ENCODE data around the gene NRL. TPM values are rescaled to one million over a fixed set of nuclear protein-coding genes. Genes with fewer than 3 reads are reported as not detected.

The NRL gene
- polyA plus RNA-seq, 1 donor (not counting 4 experiments of a cell fraction or from before 2014, with no cell fraction given) = 0.29 TPM

GRCh38 chr14:24052656-24053547 lies 61.8 kb downstream of the NRL start:
- Histone ChIP-seq H3K4me3 (ENCODE audit: control insufficient read depth in 2 of 3, extremely low read depth in 1 of 3, insufficient read depth in 2 of 3, low read depth in 1 of 3, low read length in 3 of 3) (no peak overlapping the region), H3K36me3 (ENCODE audit: control insufficient read depth in 2 of 2, extremely low read depth in 1 of 2, insufficient read depth in 2 of 2, low read length in 2 of 2) (no peaks in the 10 kb centered on the region), H4K20me1 (ENCODE audit: control insufficient read depth, extremely low read depth, insufficient read depth, low read length) (no peaks in the 10 kb centered on the region), H3K79me2 (ENCODE audit: control insufficient read depth, insufficient read depth, low read length) (no peaks in the 10 kb centered on the region), H3K9ac (ENCODE audit: control insufficient read depth, extremely low read depth, insufficient read depth, low read length) (no peak overlapping the region), H3K4me1 (ENCODE audit: control insufficient read depth, extremely low read depth, insufficient read depth, low read length) (peaks cover 7% of the 10 kb centered on the region), H2AFZ (ENCODE audit: control insufficient read depth, low read length) (no peak overlapping the region), H3K9me1 (ENCODE audit: control insufficient read depth, extremely low read depth, insufficient read depth, low read length) (no peaks in the 10 kb centered on the region), H3K27ac (ENCODE audit: control insufficient read depth, insufficient read depth, low read length) (no peak overlapping the region), H3K9me3 (ENCODE audit: control insufficient read depth, low read depth, low read length) (no peaks in the 10 kb centered on the region), H3K27me3 (ENCODE audit: control insufficient read depth, extremely low read depth, insufficient read depth, low read length) (no peaks in the 10 kb centered on the region), H3K4me2 (ENCODE audit: control insufficient read depth, extremely low read depth, insufficient read depth, low read depth, low read length) (peak overlapping the region; percentile 86)
- no peak for FAIRE-seq
- no peak for DNase-seq (ENCODE audit: low read depth, low spot score)
- dilution Hi-C loops (cut with MboI; ENCODE audit: extremely low pct_ligation_motif_present, low sequenced_read_pairs) = no loop called here
- TF ChIP-seq EZH2 (IDR thresholded peaks at IDR 0.05; ENCODE audit: low read length) = no peak
- TF ChIP-seq, protein P1, sequence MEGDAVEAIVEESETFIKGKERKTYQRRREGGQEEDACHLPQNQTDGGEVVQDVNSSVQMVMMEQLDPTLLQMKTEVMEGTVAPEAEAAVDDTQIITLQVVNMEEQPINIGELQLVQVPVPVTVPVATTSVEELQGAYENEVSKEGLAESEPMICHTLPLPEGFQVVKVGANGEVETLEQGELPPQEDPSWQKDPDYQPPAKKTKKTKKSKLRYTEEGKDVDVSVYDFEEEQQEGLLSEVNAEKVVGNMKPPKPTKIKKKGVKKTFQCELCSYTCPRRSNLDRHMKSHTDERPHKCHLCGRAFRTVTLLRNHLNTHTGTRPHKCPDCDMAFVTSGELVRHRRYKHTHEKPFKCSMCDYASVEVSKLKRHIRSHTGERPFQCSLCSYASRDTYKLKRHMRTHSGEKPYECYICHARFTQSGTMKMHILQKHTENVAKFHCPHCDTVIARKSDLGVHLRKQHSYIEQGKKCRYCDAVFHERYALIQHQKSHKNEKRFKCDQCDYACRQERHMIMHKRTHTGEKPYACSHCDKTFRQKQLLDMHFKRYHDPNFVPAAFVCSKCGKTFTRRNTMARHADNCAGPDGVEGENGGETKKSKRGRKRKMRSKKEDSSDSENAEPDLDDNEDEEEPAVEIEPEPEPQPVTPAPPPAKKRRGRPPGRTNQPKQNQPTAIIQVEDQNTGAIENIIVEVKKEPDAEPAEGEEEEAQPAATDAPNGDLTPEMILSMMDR (optimal IDR thresholded peaks at IDR 0.05 in 1 of 3, IDR thresholded peaks at IDR 0.05 in 1 of 3, conservative IDR thresholded peaks at IDR 0.05 in 1 of 3; ENCODE audit: extremely low read depth in 1 of 3, insufficient read depth in 2 of 3, low read length in 3 of 3) = no peak

DNA sequence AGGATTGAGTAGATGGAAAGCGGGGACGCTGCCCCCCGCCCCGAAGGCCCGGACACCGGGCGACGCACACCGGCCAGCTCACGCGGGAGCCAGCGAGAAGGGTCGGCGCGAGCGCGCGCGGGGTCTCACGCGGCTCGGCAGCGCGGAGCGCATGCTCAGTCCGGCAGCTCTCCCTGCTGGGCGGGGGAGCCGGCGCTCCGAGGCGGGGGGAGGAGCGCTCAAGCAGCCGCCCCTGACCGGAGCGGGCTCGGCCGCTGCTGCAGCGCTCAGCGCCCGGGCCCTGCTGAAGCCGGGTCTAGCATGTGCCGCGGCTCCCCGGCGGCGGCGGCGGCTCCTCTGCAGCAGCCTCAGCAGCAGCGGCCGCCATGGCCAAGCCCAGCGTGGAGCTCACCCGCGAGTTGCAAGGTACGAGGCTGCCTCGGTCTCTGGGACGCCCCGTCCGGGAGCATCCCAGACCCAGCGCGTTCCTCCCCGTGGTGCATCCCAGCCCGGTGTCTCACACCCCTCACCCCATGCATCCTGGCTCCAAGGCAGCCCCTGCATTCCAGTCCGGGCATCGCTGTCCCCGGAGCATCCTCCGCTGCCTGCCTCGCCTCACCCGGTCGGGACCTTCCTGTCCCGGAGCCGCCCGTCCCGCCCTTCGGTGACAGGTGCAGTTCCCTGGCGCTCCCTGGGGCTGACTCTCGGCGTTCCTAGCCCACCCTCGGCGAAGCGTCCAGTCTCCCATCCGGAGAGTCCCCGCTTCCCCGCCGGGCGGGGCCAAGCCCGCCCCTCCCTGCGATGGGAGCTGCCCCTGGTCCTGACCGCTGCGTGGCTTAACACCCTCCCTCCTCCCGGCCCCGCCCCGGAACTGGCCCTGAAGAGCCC lies 62.7 kb downstream of the NRL start, which contains the start of gene CARMIL3:
TSS of gene CARMIL3 (plus strand) at position 221 of the 867 bp plus-strand sequence. CDS start at position 366, 145 bp downstream.
- Histone ChIP-seq H3K4me1 (ENCODE audit: control insufficient read depth, extremely low read depth, insufficient read depth, low read length) (peaks cover 7% of the 10 kb centered on the region), H3K9me3 (ENCODE audit: control insufficient read depth, low read depth, low read length) (no peaks in the 10 kb centered on the region), H3K4me2 (ENCODE audit: control insufficient read depth, extremely low read depth, insufficient read depth, low read depth, low read length) (peak within 1 kb of the TSS; percentile 86), H3K27me3 (ENCODE audit: control insufficient read depth, extremely low read depth, insufficient read depth, low read length) (no peaks in the 10 kb centered on the region), H3K9me1 (ENCODE audit: control insufficient read depth, extremely low read depth, insufficient read depth, low read length) (no peaks in the 10 kb centered on the region), H4K20me1 (ENCODE audit: control insufficient read depth, extremely low read depth, insufficient read depth, low read length) (no peaks in the 10 kb centered on the region), H3K9ac (ENCODE audit: control insufficient read depth, extremely low read depth, insufficient read depth, low read length) (peak within 1 kb of the TSS; percentile 44), H3K79me2 (ENCODE audit: control insufficient read depth, insufficient read depth, low read length) (no peaks in the 10 kb centered on the region), H3K4me3 (ENCODE audit: control insufficient read depth in 2 of 3, extremely low read depth in 1 of 3, insufficient read depth in 2 of 3, low read depth in 1 of 3, low read length in 3 of 3) (peak within 1 kb of the TSS; percentile 37 to 67 (median 67)), H3K36me3 (ENCODE audit: control insufficient read depth in 2 of 2, extremely low read depth in 1 of 2, insufficient read depth in 2 of 2, low read length in 2 of 2) (no peaks in the 10 kb centered on the region), H2AFZ (ENCODE audit: control insufficient read depth, low read length) (peak within 1 kb of the TSS; percentile 71), H3K27ac (ENCODE audit: control insufficient read depth, insufficient read depth, low read length) (no peak within 1 kb of the TSS)
- DNase-seq (ENCODE audit: low read depth, low spot score) (no peak), FAIRE-seq (no peak)
- dilution Hi-C loops (cut with MboI; ENCODE audit: extremely low pct_ligation_motif_present, low sequenced_read_pairs) = no loop called here
- TF ChIP-seq, protein P1 (optimal IDR thresholded peaks at IDR 0.05 in 1 of 3, IDR thresholded peaks at IDR 0.05 in 1 of 3, conservative IDR thresholded peaks at IDR 0.05 in 1 of 3; ENCODE audit: extremely low read depth in 1 of 3, insufficient read depth in 2 of 3, low read length in 3 of 3) = no peak
- TF ChIP-seq EZH2 (IDR thresholded peaks at IDR 0.05; ENCODE audit: low read length) = no peak

Measured in keratinocyte (primary cell).